ENCODE data around the gene HES4. TPM values are rescaled to one million over a fixed set of nuclear protein-coding genes. Genes with fewer than 3 reads are reported as not detected.

HES4 gene
- polyA plus RNA-seq, 1 experiment, result 0.68 TPM

DNA sequence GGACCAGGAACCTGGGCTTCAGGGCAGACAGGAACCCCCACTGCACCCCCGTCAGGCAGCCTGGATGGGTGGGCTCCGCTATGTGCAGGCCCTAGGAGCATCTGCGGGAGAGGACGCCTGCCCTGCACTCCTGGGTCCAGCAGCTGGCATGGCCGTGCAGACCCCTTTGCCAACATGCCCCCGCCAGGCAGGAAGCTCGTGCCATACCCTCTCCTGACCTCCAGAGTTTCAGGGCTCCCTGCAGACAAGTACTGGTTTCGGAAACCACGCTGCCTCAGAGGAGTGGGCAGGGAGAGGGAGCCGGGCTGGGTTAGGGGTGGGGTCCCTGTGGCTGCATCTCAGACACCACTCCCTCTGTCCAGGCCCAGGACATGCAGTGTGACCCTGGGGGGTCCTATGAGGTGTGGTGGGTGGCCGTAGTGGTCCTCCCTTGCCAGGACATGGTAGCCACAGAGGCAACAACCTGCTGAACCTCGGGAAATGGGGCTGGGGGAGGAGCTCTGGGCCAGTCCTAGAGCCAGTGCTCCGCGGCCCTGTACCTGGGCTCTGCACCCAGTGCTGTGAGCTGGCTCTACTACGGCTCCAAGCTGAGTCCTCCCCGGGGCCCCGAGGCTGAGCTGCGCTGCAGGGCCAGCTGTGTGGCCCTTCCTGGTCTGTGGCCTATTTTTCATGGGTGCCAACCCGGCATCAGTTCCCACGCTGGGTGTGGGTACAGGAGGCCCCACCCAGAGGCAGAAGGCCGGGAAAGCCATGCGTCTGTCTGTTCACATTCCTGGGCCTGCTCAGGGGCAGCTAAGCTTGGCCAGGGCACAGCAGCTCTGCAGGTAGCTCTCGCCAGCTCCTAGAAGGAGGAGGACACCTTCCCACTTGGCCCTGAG lies 32.2 kb downstream of the HES4 start:
- DNase-seq (ENCODE audit: low read depth, low spot score), result no peak
- no peak overlapping the region for H3K27ac ChIP-seq (ENCODE audit: low read depth, low read length)
- H3K4me3 ChIP-seq (ENCODE audit: low read depth, low read length), result no peak overlapping the region
- ChIA-PET CTCF (interaction anchor here (1.3 to 1.5 kb wide), 2 partner anchors 34 to 63 kb away, joined by 3 to 11 read pairs; no protein-coding TSS in a partner anchor), POLR2A (interaction anchor here (1.2 to 1.4 kb wide), 2 partner anchors 8 to 24 kb away, joined by 6 to 12 read pairs; no protein-coding TSS in a partner anchor)
- TF ChIP-seq, protein P1, sequence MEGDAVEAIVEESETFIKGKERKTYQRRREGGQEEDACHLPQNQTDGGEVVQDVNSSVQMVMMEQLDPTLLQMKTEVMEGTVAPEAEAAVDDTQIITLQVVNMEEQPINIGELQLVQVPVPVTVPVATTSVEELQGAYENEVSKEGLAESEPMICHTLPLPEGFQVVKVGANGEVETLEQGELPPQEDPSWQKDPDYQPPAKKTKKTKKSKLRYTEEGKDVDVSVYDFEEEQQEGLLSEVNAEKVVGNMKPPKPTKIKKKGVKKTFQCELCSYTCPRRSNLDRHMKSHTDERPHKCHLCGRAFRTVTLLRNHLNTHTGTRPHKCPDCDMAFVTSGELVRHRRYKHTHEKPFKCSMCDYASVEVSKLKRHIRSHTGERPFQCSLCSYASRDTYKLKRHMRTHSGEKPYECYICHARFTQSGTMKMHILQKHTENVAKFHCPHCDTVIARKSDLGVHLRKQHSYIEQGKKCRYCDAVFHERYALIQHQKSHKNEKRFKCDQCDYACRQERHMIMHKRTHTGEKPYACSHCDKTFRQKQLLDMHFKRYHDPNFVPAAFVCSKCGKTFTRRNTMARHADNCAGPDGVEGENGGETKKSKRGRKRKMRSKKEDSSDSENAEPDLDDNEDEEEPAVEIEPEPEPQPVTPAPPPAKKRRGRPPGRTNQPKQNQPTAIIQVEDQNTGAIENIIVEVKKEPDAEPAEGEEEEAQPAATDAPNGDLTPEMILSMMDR (IDR thresholded peaks at IDR 0.05; ENCODE audit: low read depth, low read length), result no peak
- H3K27me3 ChIP-seq (ENCODE audit: control insufficient read depth, insufficient read depth, low read length), result peaks cover 21% of the 10 kb centered on the region
- peaks cover 6% of the 10 kb centered on the region; the same call in 1 of the 2 replicates for H3K9me3 ChIP-seq (ENCODE audit: control insufficient read depth, insufficient read depth, low read length)

DNA sequence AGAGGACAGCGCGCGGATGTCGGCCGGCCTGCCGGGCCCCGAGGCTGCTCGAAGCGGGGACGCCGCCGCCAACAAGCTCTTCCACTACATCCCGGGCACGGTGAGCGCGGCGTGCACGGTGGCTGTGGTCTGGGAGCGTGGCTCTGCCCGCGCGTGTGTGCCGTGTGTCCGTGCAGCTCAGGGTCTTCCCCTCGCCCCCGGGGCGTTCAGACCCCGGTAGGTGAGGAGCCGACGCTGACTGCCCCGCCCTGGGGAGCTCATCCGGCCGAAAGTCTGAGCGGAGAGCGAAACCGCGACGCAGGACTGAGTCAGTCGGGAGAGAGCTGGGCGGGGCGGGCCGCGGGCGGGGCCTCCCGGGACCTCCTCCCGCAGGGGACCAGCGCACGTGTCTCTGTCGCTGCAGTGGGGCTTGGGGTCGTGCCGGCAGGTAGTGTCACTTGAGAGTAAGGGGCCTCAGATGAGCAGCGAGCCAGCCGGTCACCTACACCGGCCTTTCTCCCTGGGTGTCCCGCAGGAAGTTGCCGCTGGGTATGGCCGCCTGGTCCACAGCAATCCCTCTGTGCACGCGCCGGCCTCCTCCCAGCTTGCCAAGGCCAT lies 33.1 kb downstream of the HES4 start:
- no peak for DNase-seq (ENCODE audit: low read depth, low spot score)
- ChIA-PET CTCF (interaction anchor here (1.3 to 1.5 kb wide), 2 partner anchors 35 to 62 kb away, joined by 3 to 11 read pairs; no protein-coding TSS in a partner anchor), POLR2A (interaction anchor here (0.6 to 1.4 kb wide), 7 partner anchors 9 to 64 kb away, joined by 3 to 12 read pairs (median 5); no protein-coding TSS in a partner anchor)
- TF ChIP-seq, protein P1 (IDR thresholded peaks at IDR 0.05; ENCODE audit: low read depth, low read length), result no peak
- Histone ChIP-seq H3K4me3 (ENCODE audit: low read depth, low read length) (peak overlapping the region; percentile 74), H3K27me3 (ENCODE audit: control insufficient read depth, insufficient read depth, low read length) (peaks cover 19% of the 10 kb centered on the region), H3K27ac (ENCODE audit: low read depth, low read length) (no peak overlapping the region), H3K9me3 (ENCODE audit: control insufficient read depth, insufficient read depth, low read length) (peaks cover 6% of the 10 kb centered on the region; the same call in 1 of the 2 replicates)

DNA sequence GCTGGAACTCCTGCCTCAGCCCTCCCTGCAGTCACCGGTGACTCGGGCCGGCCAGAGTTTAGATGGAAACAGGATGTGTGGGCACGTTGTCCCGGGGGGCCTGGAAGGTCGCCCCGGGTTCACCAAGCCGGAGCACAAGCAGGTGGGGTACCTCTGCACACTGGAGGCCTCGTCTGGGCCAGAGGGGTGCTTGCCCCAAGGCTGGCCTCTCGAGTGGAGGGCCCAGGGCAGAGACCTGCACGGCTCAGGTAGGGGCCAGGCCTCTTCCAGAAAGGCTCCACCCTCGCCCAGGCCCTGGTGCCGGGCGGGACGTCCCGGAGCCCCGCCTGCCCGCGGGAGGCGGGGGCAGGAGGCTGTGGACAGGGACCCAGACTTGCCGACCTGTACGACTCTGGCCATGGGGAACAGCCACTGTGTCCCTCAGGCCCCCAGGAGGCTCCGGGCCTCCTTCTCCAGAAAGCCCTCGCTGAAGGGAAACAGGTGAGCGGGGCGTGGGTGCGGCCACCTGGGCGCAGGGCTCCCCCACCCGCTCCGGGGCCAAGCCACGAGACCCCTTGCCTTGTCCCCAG lies 33.7 kb downstream of the HES4 start, which contains the start of gene PLEKHN1:
PLEKHN1 (plus strand) TSS at position 348 of the 569 bp plus-strand sequence; CDS start at position 398, 50 bp downstream.
- POLR2A ChIA-PET, result interaction anchor here (0.6 to 1.4 kb wide), 7 partner anchors 10 to 64 kb away, joined by 3 to 12 read pairs (median 5); no protein-coding TSS in a partner anchor
- peak within 1 kb of the TSS; percentile 74 for H3K4me3 ChIP-seq (ENCODE audit: low read depth, low read length)
- CTCF ChIA-PET, result interaction anchor here (1.3 to 1.5 kb wide), 2 partner anchors 36 to 62 kb away, joined by 3 to 11 read pairs; no protein-coding TSS in a partner anchor
- H3K27ac ChIP-seq (ENCODE audit: low read depth, low read length), result no peak within 1 kb of the TSS
- TF ChIP-seq, protein P1 (IDR thresholded peaks at IDR 0.05; ENCODE audit: low read depth, low read length), result no peak
- H3K9me3 ChIP-seq (ENCODE audit: control insufficient read depth, insufficient read depth, low read length), result peaks cover 6% of the 10 kb centered on the region; the same call in 1 of the 2 replicates
- H3K27me3 ChIP-seq (ENCODE audit: control insufficient read depth, insufficient read depth, low read length), result peaks cover 13% of the 10 kb centered on the region
- no peak for DNase-seq (ENCODE audit: low read depth, low spot score)

DNA sequence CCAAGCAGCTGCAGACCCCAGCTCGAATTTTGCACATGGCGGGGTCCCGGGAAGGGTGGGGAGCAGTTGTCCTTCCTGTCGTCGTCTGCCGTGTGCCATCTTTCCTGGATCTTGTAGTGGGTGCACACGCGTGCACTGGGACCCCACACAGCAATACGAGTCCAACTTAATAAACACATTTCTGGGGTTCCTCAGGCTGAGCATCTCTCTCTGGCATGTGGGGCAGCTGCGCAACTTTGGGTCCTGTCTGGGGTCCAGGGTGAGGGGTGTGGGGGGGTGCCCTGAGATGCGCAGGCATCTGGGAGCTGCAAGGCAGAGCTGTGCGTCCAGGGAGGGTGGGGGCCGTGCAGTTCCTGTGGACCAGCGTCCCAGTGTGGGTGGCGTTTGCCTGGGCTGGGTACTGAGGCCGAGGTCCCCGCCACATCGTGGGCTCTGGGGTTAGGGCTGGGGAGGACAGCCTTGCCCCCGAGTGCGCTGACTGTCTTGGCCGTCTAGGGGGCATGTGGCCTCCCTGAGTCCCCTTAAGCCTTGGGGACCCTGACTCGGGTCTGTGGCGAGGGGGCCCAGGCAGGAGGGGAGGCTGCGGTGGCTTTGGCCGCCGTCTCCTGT lies 34.3 kb downstream of the HES4 start:
- TF ChIP-seq, protein P1 (IDR thresholded peaks at IDR 0.05; ENCODE audit: low read depth, low read length), result no peak
- CTCF ChIA-PET, result no interaction called here
- no peak for DNase-seq (ENCODE audit: low read depth, low spot score)
- Histone ChIP-seq H3K9me3 (ENCODE audit: control insufficient read depth, insufficient read depth, low read length) (peaks cover 6% of the 10 kb centered on the region; the same call in 1 of the 2 replicates), H3K4me3 (ENCODE audit: low read depth, low read length) (no peak overlapping the region), H3K27me3 (ENCODE audit: control insufficient read depth, insufficient read depth, low read length) (peaks cover 7% of the 10 kb centered on the region), H3K27ac (ENCODE audit: low read depth, low read length) (no peak overlapping the region)
- POLR2A ChIA-PET, result no interaction called here

All from AG04450 (cell line).